Measurements from ENCODE around the gene FAT1. TPM values are rescaled to one million over a fixed set of nuclear protein-coding genes. Genes with fewer than 3 reads are reported as not detected.

Gene FAT1
- total RNA-seq, 4 donors from 2014 or later: 321 to 477 (median 380) TPM

DNA sequence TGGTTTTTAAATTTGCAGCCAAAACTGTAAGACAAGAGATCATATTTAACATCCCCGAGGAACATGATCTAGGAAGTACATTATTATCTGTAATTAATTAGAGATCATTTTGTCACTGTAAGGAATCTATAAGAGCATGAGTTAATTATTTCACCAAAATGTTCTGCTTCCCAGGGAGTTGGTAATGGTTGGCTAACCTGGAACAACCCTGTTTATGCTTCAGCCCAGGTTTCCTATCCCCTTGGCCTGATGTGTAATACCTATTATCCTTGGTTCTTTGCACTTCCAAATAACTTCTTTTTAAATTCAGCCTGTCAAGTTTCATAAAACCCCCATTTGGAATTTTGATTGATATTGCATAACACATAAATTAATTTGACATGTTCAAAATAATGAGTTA, 161.9 kb downstream of the FAT1 start:
- H3K27me3 ChIP-seq: peaks cover 3% of the 10 kb centered on the region
- no peak for DNase-seq
- no peaks in the 10 kb centered on the region for H3K9me3 ChIP-seq
- H3K36me3 ChIP-seq: no peaks in the 10 kb centered on the region
- H3K4me1 ChIP-seq: no peaks in the 10 kb centered on the region
- in situ Hi-C loops (cut with MboI; ENCODE audit: low pct_ligation_motif_present in 1 of 4, low pct_unique_long_range_greater_than_20kb in 1 of 4, low sequenced_read_pairs in 3 of 4): loop anchor here in 1 of 4 donors (25.0 kb wide), 1 partner anchor 274 kb away; no protein-coding TSS in a partner anchor
- no peak overlapping the region for H3K27ac ChIP-seq
- TF ChIP-seq, protein P1, sequence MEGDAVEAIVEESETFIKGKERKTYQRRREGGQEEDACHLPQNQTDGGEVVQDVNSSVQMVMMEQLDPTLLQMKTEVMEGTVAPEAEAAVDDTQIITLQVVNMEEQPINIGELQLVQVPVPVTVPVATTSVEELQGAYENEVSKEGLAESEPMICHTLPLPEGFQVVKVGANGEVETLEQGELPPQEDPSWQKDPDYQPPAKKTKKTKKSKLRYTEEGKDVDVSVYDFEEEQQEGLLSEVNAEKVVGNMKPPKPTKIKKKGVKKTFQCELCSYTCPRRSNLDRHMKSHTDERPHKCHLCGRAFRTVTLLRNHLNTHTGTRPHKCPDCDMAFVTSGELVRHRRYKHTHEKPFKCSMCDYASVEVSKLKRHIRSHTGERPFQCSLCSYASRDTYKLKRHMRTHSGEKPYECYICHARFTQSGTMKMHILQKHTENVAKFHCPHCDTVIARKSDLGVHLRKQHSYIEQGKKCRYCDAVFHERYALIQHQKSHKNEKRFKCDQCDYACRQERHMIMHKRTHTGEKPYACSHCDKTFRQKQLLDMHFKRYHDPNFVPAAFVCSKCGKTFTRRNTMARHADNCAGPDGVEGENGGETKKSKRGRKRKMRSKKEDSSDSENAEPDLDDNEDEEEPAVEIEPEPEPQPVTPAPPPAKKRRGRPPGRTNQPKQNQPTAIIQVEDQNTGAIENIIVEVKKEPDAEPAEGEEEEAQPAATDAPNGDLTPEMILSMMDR (IDR thresholded peaks at IDR 0.05): no peak
- TF ChIP-seq EP300 (IDR thresholded peaks at IDR 0.05; ENCODE audit: low read depth): no peak
- TF ChIP-seq POLR2AphosphoS5 (IDR thresholded peaks at IDR 0.05): no peak
- TF ChIP-seq POLR2A (IDR thresholded peaks at IDR 0.05): no peak
- intact Hi-C loops (cut with DNase I; ENCODE audit: low total_unique reads): no loop called here
- no peak overlapping the region for H3K4me3 ChIP-seq
- 94 to 100% methylated on average over 1 of the region's 1 CpG for WGBS, 2 donors (ENCODE audit: low coverage in 1 of 2)

DNA sequence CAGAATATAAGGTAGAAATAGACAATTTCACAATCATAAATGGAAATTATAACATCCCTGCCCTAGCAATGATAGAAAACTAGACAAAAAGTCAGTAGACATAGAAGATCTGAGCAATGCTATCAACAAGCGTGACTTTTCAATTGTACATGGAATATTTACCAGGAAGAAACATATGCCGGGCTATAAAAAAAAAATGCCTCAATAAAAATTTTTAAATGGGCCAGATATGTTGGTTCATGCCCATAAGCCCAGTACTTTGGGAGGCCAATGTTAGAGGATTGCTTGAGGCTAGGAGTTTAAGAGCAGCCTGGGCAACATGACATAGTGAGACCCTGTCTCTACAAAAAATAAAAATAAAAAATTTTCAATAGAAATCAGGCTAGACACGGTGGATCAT, 163.0 kb downstream of the FAT1 start:
- in situ Hi-C loops (cut with MboI; ENCODE audit: low pct_ligation_motif_present in 1 of 4, low pct_unique_long_range_greater_than_20kb in 1 of 4, low sequenced_read_pairs in 3 of 4) (loop anchor here in 1 of 4 donors (25.0 kb wide), 1 partner anchor 273 kb away; no protein-coding TSS in a partner anchor), intact Hi-C loops (cut with DNase I; ENCODE audit: low total_unique reads) (no loop called here)
- peaks cover 14% of the 10 kb centered on the region for H3K27me3 ChIP-seq
- no peak for DNase-seq
- H3K36me3 ChIP-seq: no peaks in the 10 kb centered on the region
- H3K9me3 ChIP-seq: no peaks in the 10 kb centered on the region
- TF ChIP-seq, protein P1 (IDR thresholded peaks at IDR 0.05): no peak
- TF ChIP-seq POLR2AphosphoS5 (IDR thresholded peaks at IDR 0.05) (no peak), EP300 (IDR thresholded peaks at IDR 0.05; ENCODE audit: low read depth) (no peak), POLR2A (IDR thresholded peaks at IDR 0.05) (no peak)
- WGBS, 2 donors (ENCODE audit: low coverage in 1 of 2): 54 to 56% methylated on average over 2 to 3 of the region's 3 CpGs
- H3K4me1 ChIP-seq: no peaks in the 10 kb centered on the region
- no peak overlapping the region for H3K27ac ChIP-seq
- H3K4me3 ChIP-seq: no peak overlapping the region

DNA sequence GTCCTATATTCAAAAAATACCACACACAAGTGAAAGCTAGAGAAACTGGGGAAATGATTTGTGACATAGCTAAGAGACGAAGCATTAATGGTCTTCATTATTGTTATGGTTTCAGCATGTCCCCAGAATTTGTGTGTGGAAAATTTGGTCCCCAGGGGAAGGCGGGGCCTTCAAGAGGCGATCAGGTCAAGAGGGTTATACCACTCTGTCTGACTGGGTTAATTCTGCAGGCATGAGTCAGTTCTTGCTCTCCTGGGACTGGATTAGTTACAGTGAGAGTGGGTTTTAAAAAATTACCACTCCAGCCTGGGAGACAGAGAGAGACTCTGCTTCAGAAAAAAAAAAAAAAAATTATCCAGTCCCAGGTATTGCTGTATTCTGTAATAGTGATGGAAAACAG, 166.2 kb downstream of the FAT1 start:
- 72 to 89% methylated on average over 3 of the region's 3 CpGs for WGBS, 2 donors (ENCODE audit: low coverage in 1 of 2)
- Histone ChIP-seq H3K4me1 (peaks cover 0 to 9% (median 4%) of the 10 kb centered on the region in 4 donors), H3K4me3 (no peak overlapping the region), H3K27ac (no peak overlapping the region), H3K36me3 (no peaks in the 10 kb centered on the region), H3K27me3 (peaks cover 39% of the 10 kb centered on the region), H3K9me3 (no peaks in the 10 kb centered on the region)
- no peak for DNase-seq
- intact Hi-C loops (cut with DNase I; ENCODE audit: low total_unique reads) (no loop called here), in situ Hi-C loops (cut with MboI; ENCODE audit: low pct_ligation_motif_present in 1 of 4, low pct_unique_long_range_greater_than_20kb in 1 of 4, low sequenced_read_pairs in 3 of 4) (loop anchor here in 1 of 4 donors (25.0 kb wide), 1 partner anchor 270 kb away; no protein-coding TSS in a partner anchor)
- TF ChIP-seq POLR2A (IDR thresholded peaks at IDR 0.05): no peak

DNA sequence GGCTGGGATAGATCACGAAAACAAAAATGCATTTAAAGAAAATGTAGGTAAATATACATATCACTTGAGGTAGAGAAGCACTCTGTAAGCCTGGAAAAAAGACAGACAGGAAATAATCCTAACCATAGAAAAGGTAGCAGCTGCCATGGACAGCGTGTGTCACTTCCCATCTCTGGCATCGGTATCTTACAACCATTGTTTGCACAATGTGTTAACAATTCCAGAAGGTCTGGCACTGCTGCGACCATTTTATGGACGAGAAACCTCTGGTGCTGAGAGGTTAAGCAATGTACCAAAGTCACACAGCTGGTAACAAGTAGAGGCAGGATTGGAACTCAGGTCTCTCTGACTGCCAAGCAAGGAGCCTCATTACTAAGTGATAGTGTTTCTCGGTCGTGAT, 166.6 kb downstream of the FAT1 start:
- Histone ChIP-seq H3K4me3 (no peak overlapping the region), H3K27me3 (peaks cover 39% of the 10 kb centered on the region), H3K27ac (no peak overlapping the region), H3K4me1 (peaks cover 0 to 9% (median 4%) of the 10 kb centered on the region in 4 donors), H3K9me3 (no peaks in the 10 kb centered on the region), H3K36me3 (no peaks in the 10 kb centered on the region)
- no peak for DNase-seq
- TF ChIP-seq POLR2A (IDR thresholded peaks at IDR 0.05) (no peak), EP300 (IDR thresholded peaks at IDR 0.05; ENCODE audit: low read depth) (no peak), POLR2AphosphoS5 (IDR thresholded peaks at IDR 0.05) (no peak)
- TF ChIP-seq, protein P1 (IDR thresholded peaks at IDR 0.05): no peak
- WGBS, 2 donors (ENCODE audit: low coverage in 1 of 2): 42 to 66% methylated on average over 5 to 7 of the region's 7 CpGs
- intact Hi-C loops (cut with DNase I; ENCODE audit: low total_unique reads): no loop called here
- in situ Hi-C loops (cut with MboI; ENCODE audit: low pct_ligation_motif_present in 1 of 4, low pct_unique_long_range_greater_than_20kb in 1 of 4, low sequenced_read_pairs in 3 of 4): loop anchor here in 1 of 4 donors (25.0 kb wide), 1 partner anchor 270 kb away; no protein-coding TSS in a partner anchor
